Measurements from ENCODE around the gene SENP5. TPM values are rescaled to one million over a fixed set of nuclear protein-coding genes. Genes with fewer than 3 reads are reported as not detected.
A peak's percentile ranks its signal among the peaks of the same experiment; 100 is the strongest.
"Not testable (repeated sequence)": the region's sequence is repeated elsewhere in the genome, so short reads cannot be mapped to it uniquely, and the experiment has no call there.

Gene SENP5, protein sequence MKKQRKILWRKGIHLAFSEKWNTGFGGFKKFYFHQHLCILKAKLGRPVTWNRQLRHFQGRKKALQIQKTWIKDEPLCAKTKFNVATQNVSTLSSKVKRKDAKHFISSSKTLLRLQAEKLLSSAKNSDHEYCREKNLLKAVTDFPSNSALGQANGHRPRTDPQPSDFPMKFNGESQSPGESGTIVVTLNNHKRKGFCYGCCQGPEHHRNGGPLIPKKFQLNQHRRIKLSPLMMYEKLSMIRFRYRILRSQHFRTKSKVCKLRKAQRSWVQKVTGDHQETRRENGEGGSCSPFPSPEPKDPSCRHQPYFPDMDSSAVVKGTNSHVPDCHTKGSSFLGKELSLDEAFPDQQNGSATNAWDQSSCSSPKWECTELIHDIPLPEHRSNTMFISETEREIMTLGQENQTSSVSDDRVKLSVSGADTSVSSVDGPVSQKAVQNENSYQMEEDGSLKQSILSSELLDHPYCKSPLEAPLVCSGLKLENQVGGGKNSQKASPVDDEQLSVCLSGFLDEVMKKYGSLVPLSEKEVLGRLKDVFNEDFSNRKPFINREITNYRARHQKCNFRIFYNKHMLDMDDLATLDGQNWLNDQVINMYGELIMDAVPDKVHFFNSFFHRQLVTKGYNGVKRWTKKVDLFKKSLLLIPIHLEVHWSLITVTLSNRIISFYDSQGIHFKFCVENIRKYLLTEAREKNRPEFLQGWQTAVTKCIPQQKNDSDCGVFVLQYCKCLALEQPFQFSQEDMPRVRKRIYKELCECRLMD
- 10 to 100 TPM; 43.7 to 45.4 (median 44.1) TPM for total RNA-seq

DNA sequence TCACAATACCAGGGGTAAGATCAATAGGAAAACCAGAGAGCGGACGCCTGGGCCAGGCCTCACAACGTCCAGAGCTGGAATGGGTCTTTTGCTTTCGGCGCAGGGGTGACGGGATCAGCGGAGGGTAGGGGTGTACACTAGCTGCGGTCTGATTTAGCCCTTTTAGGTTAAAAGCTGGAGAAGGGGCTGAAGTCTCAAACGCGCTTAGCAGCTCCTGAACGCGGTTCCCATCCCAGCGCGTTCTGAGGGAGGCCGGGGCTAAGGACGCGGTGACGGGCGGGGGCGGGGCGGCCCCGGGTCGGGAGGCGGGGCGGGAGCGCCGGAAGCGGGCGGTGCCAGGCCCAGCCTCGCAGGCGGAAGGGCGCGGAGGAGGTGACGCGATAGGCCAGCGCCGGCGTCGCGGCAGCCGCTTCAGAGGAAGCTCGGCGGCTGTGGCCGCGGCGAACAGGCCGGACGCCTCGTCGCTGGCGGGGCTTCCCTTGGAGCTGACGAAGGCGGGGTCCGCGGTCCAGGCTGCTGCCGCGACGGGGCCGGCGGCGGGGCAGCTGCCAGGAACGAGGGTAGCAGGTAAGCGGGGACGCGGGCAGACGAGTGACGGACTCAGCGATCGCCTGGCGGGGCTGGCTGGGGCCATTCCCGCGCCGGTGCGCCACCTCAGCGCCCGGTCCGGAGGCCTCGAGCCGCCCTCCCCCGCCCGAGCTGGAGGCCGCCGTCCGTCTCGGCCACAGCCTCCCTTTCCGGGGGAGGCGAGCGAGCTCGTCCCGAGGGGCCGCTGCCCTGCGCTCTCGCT lies at the start of gene SENP5:
Gene SENP5, plus strand, starts transcription at position 414 of the 790 bp plus-strand sequence. CDS start 17,262 bp downstream, outside the sequence.
- DNase-seq (ENCODE audit: extremely low spot score) = peak; percentile 96
- peak within 1 kb of the TSS; percentile 93 to 100 (median 97) for H3K4me3 ChIP-seq
- peak within 1 kb of the TSS; percentile 88 to 99 (median 98) for H3K27ac ChIP-seq (replicated peaks in 1 of 4)
- H3K27me3 ChIP-seq = no peaks in the 10 kb centered on the region
- H3K36me3 ChIP-seq = peaks cover 0 to 7% (median 6%) of the 10 kb centered on the region in 4 donors
- H3K9me3 ChIP-seq = no peaks in the 10 kb centered on the region
- WGBS = 2% methylated on average over 31 of the region's 93 CpGs
- no peak for TF ChIP-seq EP300 (IDR thresholded peaks at IDR 0.05)
- TF ChIP-seq, protein P1, sequence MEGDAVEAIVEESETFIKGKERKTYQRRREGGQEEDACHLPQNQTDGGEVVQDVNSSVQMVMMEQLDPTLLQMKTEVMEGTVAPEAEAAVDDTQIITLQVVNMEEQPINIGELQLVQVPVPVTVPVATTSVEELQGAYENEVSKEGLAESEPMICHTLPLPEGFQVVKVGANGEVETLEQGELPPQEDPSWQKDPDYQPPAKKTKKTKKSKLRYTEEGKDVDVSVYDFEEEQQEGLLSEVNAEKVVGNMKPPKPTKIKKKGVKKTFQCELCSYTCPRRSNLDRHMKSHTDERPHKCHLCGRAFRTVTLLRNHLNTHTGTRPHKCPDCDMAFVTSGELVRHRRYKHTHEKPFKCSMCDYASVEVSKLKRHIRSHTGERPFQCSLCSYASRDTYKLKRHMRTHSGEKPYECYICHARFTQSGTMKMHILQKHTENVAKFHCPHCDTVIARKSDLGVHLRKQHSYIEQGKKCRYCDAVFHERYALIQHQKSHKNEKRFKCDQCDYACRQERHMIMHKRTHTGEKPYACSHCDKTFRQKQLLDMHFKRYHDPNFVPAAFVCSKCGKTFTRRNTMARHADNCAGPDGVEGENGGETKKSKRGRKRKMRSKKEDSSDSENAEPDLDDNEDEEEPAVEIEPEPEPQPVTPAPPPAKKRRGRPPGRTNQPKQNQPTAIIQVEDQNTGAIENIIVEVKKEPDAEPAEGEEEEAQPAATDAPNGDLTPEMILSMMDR (IDR thresholded peaks at IDR 0.05) = no peak
- TF ChIP-seq POLR2A (IDR thresholded peaks at IDR 0.05; ENCODE audit: low read depth) = peak; percentile 77
- TF ChIP-seq POLR2AphosphoS5 (IDR thresholded peaks at IDR 0.05) = peak; percentile 97 to 98
- intact Hi-C loops (cut with DNase I) = loop anchor here (5.0 kb wide), 1 partner anchor 75 kb away; the partner anchor contains the start of gene NCBP2
- H3K4me1 ChIP-seq = peaks cover 27 to 46% (median 45%) of the 10 kb centered on the region in 4 donors

DNA sequence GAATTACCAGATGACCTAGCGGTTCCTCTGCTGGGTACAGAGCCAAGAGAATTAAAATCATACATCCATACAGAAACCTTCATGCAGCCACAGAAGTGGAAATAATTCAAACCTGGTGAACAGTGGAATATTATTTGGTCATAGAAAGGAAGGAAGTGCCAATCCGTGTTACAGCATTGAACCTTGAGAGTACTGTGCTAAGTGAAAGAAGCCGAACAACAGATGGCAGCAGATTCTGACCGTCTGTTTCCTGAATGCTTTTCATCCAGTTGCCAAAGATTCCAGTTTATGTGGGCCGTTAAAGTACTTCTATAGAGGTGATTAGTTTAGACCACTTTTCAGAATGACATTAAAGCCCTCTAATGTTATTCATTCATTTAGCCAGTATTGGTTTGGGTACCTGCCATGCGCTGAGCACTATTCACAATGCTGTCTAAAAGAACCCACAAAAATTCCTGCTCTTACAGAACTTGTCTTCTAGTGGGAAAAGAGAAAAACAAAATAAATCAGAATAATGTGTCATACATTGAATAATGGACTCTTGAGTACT lies 45.8 kb upstream of the SENP5 start:
- intact Hi-C loops (cut with DNase I) = no loop called here
- WGBS = 92% methylated on average over 6 of the region's 6 CpGs
- TF ChIP-seq POLR2A (IDR thresholded peaks at IDR 0.05; ENCODE audit: low read depth) (no peak), POLR2AphosphoS5 (IDR thresholded peaks at IDR 0.05) (no peak), EP300 (IDR thresholded peaks at IDR 0.05) (no peak)
- TF ChIP-seq, protein P1 (IDR thresholded peaks at IDR 0.05) = no peak
- Histone ChIP-seq H3K9me3 (no peaks in the 10 kb centered on the region), H3K4me1 (no peaks in the 10 kb centered on the region), H3K36me3 (peaks cover 68 to 98% (median 92%) of the 10 kb centered on the region in 4 donors), H3K4me3 (no peak overlapping the region), H3K27ac (replicated peaks in 1 of 4) (no peak overlapping the region), H3K27me3 (no peaks in the 10 kb centered on the region)
- DNase-seq (ENCODE audit: extremely low spot score) = no peak

DNA sequence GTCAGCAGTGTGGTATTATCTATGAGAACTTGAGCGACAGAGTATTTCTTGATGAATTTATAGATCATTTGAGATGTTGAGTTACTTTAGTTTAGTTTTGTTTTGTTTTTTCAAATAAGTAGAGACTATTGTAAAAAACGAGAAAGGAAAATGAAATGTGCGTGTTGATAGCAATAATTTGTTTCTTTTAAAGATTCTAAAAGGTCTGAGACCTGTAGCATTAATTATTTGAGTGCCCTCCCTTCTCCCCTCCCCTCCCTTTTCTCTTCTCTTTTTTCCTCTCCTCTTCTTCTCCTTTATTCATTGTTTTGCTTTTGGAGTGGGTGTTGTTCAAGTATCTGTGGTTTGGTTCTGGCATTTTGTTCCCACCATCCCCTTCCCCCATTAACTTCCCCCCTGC lies 38.1 kb upstream of the SENP5 start:
- H3K4me3 ChIP-seq; intact Hi-C loops (cut with DNase I); H3K27me3 ChIP-seq; DNase-seq (ENCODE audit: extremely low spot score); H3K9me3 ChIP-seq; H3K4me1 ChIP-seq; H3K27ac ChIP-seq (replicated peaks in 1 of 4): not testable (repeated sequence)
- peaks cover 33 to 76% (median 54%) of the 10 kb centered on the region in 4 donors for H3K36me3 ChIP-seq
- WGBS = 94% methylated on average over 3 of the region's 3 CpGs

DNA sequence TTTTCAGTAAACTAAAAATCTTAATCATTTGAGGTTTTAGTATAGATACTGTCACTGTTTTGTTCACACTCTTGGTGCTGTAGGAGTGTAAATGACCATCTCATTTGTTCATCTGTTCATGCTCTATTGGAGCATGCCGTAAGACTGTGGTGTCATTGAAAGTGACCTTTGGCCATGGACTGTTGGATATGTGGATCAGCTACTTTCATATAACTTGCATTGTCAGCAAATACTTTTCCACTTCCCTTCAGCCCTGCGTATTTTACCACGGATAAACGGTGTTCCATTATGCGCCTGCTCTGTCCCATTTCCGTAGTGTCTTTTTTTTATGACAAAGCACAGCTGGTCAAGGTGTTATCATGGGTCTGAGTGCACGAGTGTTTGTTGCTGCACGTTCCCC lies 32.6 kb upstream of the SENP5 start:
- DNase-seq (ENCODE audit: extremely low spot score) = no peak
- H3K36me3 ChIP-seq = peaks cover 9 to 22% (median 14%) of the 10 kb centered on the region in 4 donors
- H3K4me3 ChIP-seq = no peak overlapping the region
- no peak for TF ChIP-seq EP300 (IDR thresholded peaks at IDR 0.05)
- TF ChIP-seq, protein P1 (IDR thresholded peaks at IDR 0.05) = no peak
- no peak for TF ChIP-seq POLR2A (IDR thresholded peaks at IDR 0.05; ENCODE audit: low read depth)
- no peak for TF ChIP-seq POLR2AphosphoS5 (IDR thresholded peaks at IDR 0.05)
- H3K4me1 ChIP-seq = peaks cover 0 to 4% (median 0%) of the 10 kb centered on the region in 4 donors
- H3K9me3 ChIP-seq = no peaks in the 10 kb centered on the region
- intact Hi-C loops (cut with DNase I) = loop anchor here (5.0 kb wide), 1 partner anchor 132 kb away; the partner anchor contains the start of gene PIGZ
- WGBS = 26% methylated on average over 8 of the region's 8 CpGs
- no peak overlapping the region for H3K27ac ChIP-seq (replicated peaks in 1 of 4)
- H3K27me3 ChIP-seq = no peaks in the 10 kb centered on the region

DNA sequence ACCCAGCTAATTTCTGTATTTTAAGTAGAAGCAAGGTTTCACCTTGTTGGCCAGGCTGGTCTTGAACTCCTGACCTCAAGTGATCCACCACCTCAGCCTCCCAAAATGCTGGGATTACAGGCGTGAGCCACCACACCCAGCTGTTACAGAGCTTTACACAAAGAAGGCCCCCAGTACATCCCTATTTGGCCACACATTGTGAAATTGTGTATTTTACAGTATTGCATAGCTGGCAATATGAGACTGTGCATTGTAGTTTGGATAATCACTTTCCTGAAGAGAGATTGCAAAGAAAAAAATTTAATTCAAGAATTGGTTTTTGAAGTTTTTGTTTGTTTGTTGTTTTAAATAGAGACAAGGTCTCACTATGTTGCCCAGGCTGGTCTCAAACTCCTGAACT lies 31.1 kb upstream of the SENP5 start:
- H3K27ac ChIP-seq (replicated peaks in 1 of 4); H3K4me3 ChIP-seq; DNase-seq (ENCODE audit: extremely low spot score); H3K9me3 ChIP-seq; H3K4me1 ChIP-seq; H3K36me3 ChIP-seq; H3K27me3 ChIP-seq: not testable (repeated sequence)
- WGBS = 80% methylated on average over 1 of the region's 1 CpG
- intact Hi-C loops (cut with DNase I) = loop anchor here (5.0 kb wide), 1 partner anchor 131 kb away; the partner anchor contains the start of gene PIGZ

Data from esophagus muscularis mucosa (tissue), 4 donors.